Type B pancreatic cell (in vitro differentiated cells): ENCODE measurements around the gene OR2AT4. TPM values are rescaled to one million over a fixed set of nuclear protein-coding genes. Genes with fewer than 3 reads are reported as not detected.

Source experiments
- DNase-seq: peaks from one replicate; pipeline ENCODE4 v3.0.0; 2021; ENCODE audit warnings: mixed read lengths; ENCODE audit not compliant: unreplicated experiment; ENCODE audit errors: extremely low spot score
- H3K27ac Mint-ChIP-seq: 2 replicates; pipeline ENCODE4 v1.8.0; 2021; ENCODE audit warnings: mild to moderate bottlenecking, mixed read lengths
- H3K27me3 Mint-ChIP-seq: 2 replicates; pipeline ENCODE4 v1.8.0; 2021; ENCODE audit warnings: mixed read lengths
- H3K36me3 Mint-ChIP-seq: 2 replicates; pipeline ENCODE4 v1.8.0; 2021; ENCODE audit warnings: mixed read lengths
- H3K4me1 Mint-ChIP-seq: one replicate; pipeline ENCODE4 v1.8.0; 2021; ENCODE audit warnings: mixed read lengths; ENCODE audit not compliant: unreplicated experiment
- H3K4me3 Mint-ChIP-seq: 2 replicates; pipeline ENCODE4 v1.8.0; 2021; ENCODE audit warnings: mild to moderate bottlenecking, mixed read lengths
- H3K9me3 Mint-ChIP-seq: 2 replicates; pipeline ENCODE4 v1.8.0; 2021; ENCODE audit warnings: mixed read lengths
- CTCF ChIP-seq: fragments of 200-600 bp; sonication (generic); conservative IDR thresholded peaks from 2 replicates; pipeline ENCODE4 v1.5.0; 2021; ENCODE audit warnings: antibody characterized with exemption, mild to moderate bottlenecking
- total RNA-seq: library from RNA; stranded (reverse); gene quantifications from 2 replicates; pipeline ENCODE4 v1.2.1, GENCODE V29; 2021; ENCODE audit warnings: low replicate concordance

The OR2AT4 gene
- total RNA-seq, 1 donor from 2014 or later: not detected

- H3K36me3 Mint-ChIP-seq: no peaks in the 10 kb centered on the region
- TF ChIP-seq CTCF: no peak
Observed at GRCh38 chr11:75133976-75134375, 37.3 kb upstream of the OR2AT4 start.

GRCh38 chr11:75132080-75132479 lies 35.4 kb upstream of the OR2AT4 start:
- Mint-ChIP-seq H3K36me3 (no peaks in the 10 kb centered on the region), H3K4me1 (peaks cover 4% of the 10 kb centered on the region), H3K27me3 (peaks cover 38% of the 10 kb centered on the region), H3K9me3 (peaks cover 6% of the 10 kb centered on the region), H3K4me3 (no peak overlapping the region), H3K27ac (no peak overlapping the region)
- no peak for TF ChIP-seq CTCF
- DNase-seq: no peak

More at GRCh38 chr11:75133976-75134375, 37.3 kb upstream of the OR2AT4 start:
- Mint-ChIP-seq H3K4me3 (no peak overlapping the region), H3K27ac (no peak overlapping the region), H3K27me3 (peaks cover 50% of the 10 kb centered on the region), H3K4me1 (peaks cover 4% of the 10 kb centered on the region), H3K9me3 (no peaks in the 10 kb centered on the region)
- no peak for DNase-seq

- DNase-seq: no peak
- H3K9me3 Mint-ChIP-seq: peaks cover 6% of the 10 kb centered on the region
- peaks cover 21% of the 10 kb centered on the region for H3K27me3 Mint-ChIP-seq
- no peak overlapping the region for H3K4me3 Mint-ChIP-seq
- no peaks in the 10 kb centered on the region for H3K4me1 Mint-ChIP-seq
- H3K36me3 Mint-ChIP-seq: no peaks in the 10 kb centered on the region
- no peak overlapping the region for H3K27ac Mint-ChIP-seq
- TF ChIP-seq CTCF: no peak
Observed at GRCh38 chr11:75126564-75126963, 29.9 kb upstream of the OR2AT4 start.

- no peak for TF ChIP-seq CTCF
- Mint-ChIP-seq H3K27ac (no peak overlapping the region), H3K4me3 (no peak overlapping the region), H3K4me1 (no peaks in the 10 kb centered on the region), H3K36me3 (no peaks in the 10 kb centered on the region), H3K27me3 (peaks cover 5% of the 10 kb centered on the region), H3K9me3 (no peaks in the 10 kb centered on the region)
- DNase-seq: no peak
Observed at GRCh38 chr11:75118577-75118976, 21.9 kb upstream of the OR2AT4 start.

- DNase-seq: no peak
- Mint-ChIP-seq H3K4me1 (no peaks in the 10 kb centered on the region), H3K36me3 (peaks cover 3% of the 10 kb centered on the region), H3K4me3 (no peak overlapping the region), H3K27me3 (peaks cover 7% of the 10 kb centered on the region), H3K27ac (no peak overlapping the region), H3K9me3 (no peaks in the 10 kb centered on the region)
- no peak for TF ChIP-seq CTCF
Observed at GRCh38 chr11:75114465-75114864, 17.8 kb upstream of the OR2AT4 start.

GRCh38 chr11:75113030-75113429 lies 16.4 kb upstream of the OR2AT4 start:
- H3K9me3 Mint-ChIP-seq: no peaks in the 10 kb centered on the region
- DNase-seq: no peak
- H3K27me3 Mint-ChIP-seq: peaks cover 7% of the 10 kb centered on the region
- no peak overlapping the region for H3K4me3 Mint-ChIP-seq
- H3K36me3 Mint-ChIP-seq: peaks cover 3% of the 10 kb centered on the region
- H3K27ac Mint-ChIP-seq: no peak overlapping the region
- no peaks in the 10 kb centered on the region for H3K4me1 Mint-ChIP-seq
- TF ChIP-seq CTCF: no peak
